ENCODE results near the gene MSX2. TPM values are rescaled to one million over a fixed set of nuclear protein-coding genes. Genes with fewer than 3 reads are reported as not detected.

Gene MSX2
- total RNA-seq, 1 experiment from 2014 or later, result 11.3 TPM

- Histone ChIP-seq H3K4me3 (replicated peaks in 1 of 2; ENCODE audit: low read depth in 1 of 2, low read length in 2 of 2) (no peak overlapping the region), H3K27ac (ENCODE audit: low read depth, low read length) (no peak overlapping the region), H3K9me3 (ENCODE audit: control insufficient read depth in 1 of 2, insufficient read depth in 1 of 2, low read depth in 1 of 2, low read length in 2 of 2) (no peaks in the 10 kb centered on the region), H3K9ac (ENCODE audit: low read length) (no peak overlapping the region), H3K9me2 (ENCODE audit: insufficient read depth) (no peaks in the 10 kb centered on the region), H2AFZ (ENCODE audit: low read depth, low read length, poor library complexity, severe bottlenecking) (no peak overlapping the region), H3K36me3 (ENCODE audit: control insufficient read depth in 1 of 2, insufficient read depth in 2 of 2, low read length in 2 of 2) (no peaks in the 10 kb centered on the region), H3K79me2 (ENCODE audit: insufficient read depth, low read length) (no peaks in the 10 kb centered on the region), H3K4me1 (ENCODE audit: control insufficient read depth in 1 of 2, insufficient read depth in 2 of 2, low read length in 2 of 2) (peaks cover 0 to 2% of the 10 kb centered on the region in 2 experiments; a peak in 1 of 4 replicates), H3K27me3 (ENCODE audit: insufficient read depth, low read length) (no peaks in the 10 kb centered on the region; the same call in 1 of the 2 replicates), H3K4me2 (ENCODE audit: low read length) (no peak overlapping the region), H4K20me1 (ENCODE audit: insufficient read depth) (no peaks in the 10 kb centered on the region)
- no peak for ATAC-seq
- intact Hi-C loops (cut with micrococcal nuclease), result no loop called here
- BruUV-seq (replicated peaks), result no TSS peak
- POLR2A ChIA-PET, result no interaction called here
- no peak for DNase-seq (ENCODE audit: low read depth, low spot score)
- CTCF ChIA-PET, result no interaction called here
- TF ChIP-seq MAX (IDR thresholded peaks at IDR 0.05) (no peak), SRF (IDR thresholded peaks at IDR 0.05; ENCODE audit: low read depth) (no peak), SP1 (IDR thresholded peaks at IDR 0.05; ENCODE audit: low read depth) (no peak), POLR2AphosphoS5 (IDR thresholded peaks at IDR 0.05; ENCODE audit: low read depth, low read length) (no peak), JUND (IDR thresholded peaks at IDR 0.05) (no peak), ZBTB33 (IDR thresholded peaks at IDR 0.05; ENCODE audit: extremely low read depth, insufficient replicate concordance, low read length) (no peak), RAD21 (IDR thresholded peaks at IDR 0.05; ENCODE audit: low read depth) (no peak), POLR2A (IDR thresholded peaks at IDR 0.05; ENCODE audit: borderline replicate concordance, extremely low read depth, insufficient read depth, insufficient read length) (no peak), EGR1 (IDR thresholded peaks at IDR 0.05; ENCODE audit: low read depth) (no peak), EZH2phosphoT487 (IDR thresholded peaks at IDR 0.05; ENCODE audit: borderline replicate concordance) (no peak), CEBPB (IDR thresholded peaks at IDR 0.05; ENCODE audit: low read depth) (no peak)
- RAD21 ChIA-PET (ENCODE audit: low non-redundant PET in 1 of 2, low total read pairs in 2 of 2, uncharacterized antibody in 2 of 2, unreplicated experiment in 2 of 2), result no interaction called here
Observed at GRCh38 chr5:174777111-174777510, 52.7 kb downstream of the MSX2 start.
